Left forelimb (tissue), 1 donor: ENCODE measurements around the gene RET.

ENCODE experiments used
- DNase-seq: peaks from one replicate; pipeline ENCODE4 v3.0.0-alpha.2; 2018; ENCODE audit warnings: low spot score

The RET gene

DNA sequence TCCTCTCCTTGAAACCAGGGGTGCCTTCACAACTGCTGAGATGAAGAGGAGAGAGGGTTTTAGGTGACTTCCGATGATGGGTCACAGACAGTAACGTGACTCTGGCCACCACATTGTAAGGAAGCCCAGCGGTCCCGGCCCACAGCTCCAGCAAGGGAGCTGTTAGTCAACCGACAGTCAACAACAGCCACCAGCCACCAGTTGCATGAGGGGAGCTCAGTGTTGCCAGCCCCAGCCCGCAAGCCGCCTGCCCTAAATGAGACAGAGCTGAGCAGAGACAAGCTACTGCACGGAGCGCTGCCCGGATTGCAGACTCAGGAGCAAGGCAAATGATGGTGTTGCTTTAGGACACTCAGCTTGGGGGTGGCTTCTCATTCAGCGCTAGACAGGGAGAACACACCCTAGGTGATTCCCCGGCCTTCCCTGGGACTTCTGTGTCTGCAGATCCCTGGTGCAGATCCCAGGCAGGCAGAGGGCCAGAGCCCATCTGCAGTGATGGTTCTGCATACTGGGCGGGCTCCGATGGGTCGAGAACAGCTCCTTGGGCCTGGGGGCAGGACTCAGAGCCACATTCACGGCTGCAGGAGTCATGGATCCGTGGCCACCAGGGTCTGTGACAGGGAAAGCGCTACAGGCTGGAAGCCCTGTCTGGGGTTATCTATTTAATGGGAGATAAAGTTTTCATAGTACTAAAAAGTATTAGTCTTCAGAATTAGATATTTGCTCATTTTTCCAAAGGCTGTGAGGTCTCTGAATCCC lies 14.3 kb upstream of the RET start:
- no peak for DNase-seq

DNA sequence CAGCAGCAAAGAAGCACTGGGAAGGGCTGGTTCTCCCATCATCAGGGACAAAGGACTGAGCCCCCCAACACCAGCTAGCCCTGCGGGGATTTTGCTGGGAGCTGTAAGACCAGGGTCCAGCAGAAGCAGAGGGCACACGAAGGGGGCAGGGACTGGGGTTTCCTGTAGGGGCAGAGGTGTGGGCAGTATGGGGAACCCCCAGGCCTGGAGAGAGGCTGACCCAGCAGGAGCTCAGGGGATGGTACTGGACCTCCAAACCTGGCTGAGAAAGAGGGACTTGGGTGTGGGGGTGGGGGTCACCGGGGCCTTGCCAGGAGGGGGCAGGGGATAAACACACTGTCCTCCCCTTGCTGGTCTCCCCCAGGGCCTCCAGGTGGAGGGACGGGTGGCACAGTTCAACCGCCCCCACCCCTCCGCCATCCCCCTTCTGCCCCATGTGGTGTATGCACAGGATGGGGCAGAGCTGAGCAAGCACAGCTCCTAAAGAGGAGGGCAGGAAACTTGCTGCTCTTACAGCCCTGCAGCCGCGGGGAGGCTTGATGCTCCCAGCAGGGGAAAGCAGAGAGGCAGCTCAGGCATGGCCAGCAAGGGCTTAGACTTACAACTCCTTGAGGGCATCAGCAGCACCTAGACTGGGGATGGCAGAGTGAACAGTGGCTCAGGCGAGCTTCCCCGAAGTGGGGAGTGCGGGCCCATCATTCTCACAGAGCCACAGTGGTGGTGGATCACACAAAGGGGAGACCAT lies 12.4 kb upstream of the RET start:
- no peak for DNase-seq

DNA sequence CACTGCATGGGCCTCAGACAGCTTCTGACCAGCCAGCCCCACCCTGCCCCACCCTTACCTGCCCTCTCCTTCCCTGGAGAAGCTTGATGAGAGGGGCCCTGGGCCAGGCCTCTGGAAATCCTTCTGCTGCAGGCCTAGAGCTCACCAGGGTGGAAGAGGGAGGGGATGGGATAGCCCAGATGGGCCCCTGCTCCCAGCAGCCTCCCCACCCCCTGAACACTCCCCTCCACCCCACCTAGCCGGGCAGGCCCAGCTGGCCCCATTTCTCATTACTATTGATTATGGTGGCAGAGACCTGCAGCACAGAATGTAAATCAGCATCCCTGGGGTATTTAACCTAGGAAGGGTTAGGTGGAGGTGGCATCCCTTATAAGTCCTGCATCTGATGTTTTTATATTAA lies 11.6 kb upstream of the RET start:
- no peak for DNase-seq

DNA sequence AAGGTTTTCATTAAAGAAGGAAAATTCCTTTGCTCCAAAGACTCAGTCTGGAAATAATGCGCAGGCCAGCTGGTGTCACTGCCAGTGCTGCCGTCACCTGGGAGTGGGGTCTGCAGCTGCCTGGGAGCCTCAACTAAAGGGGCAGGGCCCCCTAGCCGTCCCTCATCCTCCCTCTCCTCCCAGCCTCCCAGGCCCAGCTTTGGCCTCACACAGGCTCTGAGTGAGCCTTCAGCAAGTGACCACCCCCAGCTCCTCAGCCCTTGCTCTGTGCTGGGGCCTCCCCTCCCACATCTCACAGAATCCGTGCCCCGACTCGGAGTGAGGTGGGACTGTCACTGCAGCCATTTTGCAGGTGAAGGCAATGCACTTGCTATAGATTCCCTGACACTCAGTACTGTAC lies 11.1 kb upstream of the RET start:
- DNase-seq = no peak

DNA sequence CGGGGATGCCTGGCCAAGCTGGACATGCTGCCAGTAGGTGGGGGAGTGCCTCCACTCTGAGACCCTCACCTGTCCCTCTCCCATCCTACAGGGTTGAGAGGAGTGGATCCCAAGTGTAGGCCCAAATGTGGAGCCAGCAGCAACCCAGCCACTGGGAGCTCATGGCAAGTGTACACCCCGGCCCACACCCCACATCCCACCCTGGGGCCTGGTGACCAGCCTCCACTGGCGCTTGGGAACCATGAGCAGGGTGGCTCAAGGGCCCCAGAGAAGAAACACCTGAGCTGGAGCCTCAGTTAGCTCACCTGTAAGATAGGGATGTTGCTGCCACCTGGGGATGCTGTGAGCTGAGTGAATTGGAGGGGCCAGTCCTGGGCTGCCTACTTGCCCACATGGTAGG lies 10.4 kb upstream of the RET start:
- no peak for DNase-seq

DNA sequence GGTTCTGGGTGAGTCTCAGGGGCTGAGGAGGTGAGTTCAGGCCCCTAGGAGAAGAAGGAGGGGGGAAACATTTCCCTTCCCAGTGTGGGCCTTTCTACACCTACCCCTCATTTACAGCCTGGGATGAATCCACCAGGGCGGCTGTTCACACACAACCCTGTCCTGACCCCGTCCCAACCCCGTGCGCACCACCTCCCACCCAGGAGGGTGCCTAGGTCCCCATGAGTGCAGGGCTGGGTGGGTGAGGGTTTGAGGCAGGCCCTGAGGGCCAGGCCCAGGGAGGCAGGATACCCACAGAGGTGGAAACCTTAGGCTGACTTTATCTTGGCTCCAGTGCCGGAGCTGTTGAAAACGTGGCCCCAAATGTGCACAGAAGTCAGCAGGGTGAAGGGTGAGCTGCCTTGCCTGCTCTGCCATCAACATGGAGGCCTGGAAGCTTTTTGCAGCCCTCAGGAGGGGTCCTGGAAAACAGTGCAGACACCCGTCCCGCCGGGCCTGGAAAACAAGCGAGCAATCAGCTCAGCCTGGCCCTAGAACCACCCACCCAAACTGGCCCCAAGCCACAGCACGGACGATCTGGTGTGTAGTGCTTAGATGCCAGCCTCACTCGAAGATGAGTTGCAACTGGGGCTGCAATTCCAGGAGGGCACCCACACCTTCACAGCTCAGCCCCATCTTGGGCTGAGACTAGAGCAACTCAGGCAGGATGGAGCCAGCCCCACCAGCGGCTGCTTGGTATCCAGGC lies 9.3 kb upstream of the RET start:
- no peak for DNase-seq

DNA sequence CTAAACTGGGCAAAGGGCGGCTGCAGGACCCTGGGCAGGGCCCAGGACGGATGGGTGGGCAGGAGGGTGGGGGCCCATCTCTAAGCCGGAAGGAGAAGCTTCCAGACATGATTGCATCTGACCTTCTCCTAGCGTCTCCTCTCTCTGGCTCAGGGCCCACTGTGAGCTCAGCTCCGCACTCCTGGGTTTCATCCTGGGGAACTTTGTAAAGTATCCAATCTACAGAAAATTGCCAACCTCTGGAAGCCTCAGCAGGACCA lies 8.8 kb upstream of the RET start:
- no peak for DNase-seq

DNA sequence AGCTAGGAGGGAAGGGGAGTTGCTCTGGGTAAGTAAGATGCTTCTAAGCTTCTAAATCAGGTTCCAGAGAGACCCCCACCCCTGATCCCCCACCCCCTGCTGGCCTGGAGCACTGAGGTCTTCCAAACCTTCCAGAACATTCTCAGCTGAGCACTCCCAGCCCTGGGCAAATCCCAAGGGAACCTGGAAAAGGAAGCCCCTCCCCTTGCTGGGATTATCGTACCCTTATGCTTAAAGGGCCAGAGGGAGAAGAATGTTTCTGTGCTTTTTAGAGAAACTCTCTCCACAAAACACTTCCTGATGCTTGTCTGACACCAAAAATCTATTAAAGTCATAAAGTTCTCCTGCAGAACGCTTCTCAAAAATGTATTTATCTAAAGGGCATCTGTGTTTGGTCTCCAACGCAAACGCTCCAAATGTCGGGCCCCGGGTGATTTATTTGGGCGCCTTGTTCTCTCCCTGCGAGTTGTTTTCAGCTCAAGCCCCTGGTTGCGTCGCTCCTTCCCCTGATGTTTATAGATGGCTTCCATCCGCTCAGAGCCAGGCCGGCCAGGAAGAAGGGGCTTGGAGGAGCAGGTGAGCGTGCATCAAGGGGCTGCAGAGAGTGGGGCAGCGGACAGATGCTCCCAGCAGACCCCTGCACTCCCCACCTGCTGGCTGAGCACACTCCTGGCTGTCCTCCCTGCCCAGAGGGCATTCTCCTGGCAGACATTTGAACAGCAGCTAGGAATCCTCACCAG lies 8.2 kb upstream of the RET start:
- DNase-seq = no peak

DNA sequence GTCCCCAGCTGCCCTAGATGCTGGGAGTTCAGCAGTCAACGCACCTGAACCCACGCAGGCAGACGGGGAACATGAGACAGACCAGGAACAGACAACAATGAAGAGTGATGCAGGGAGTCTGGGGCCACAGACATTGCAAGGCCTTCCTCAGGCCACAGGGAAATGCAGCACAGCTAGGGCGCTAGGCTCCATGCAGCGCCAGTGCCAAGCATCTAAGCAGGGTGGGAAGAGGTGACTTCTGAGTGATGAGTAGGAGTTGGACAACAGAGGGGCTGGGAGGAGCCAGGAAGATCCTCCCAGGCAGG lies 7.7 kb upstream of the RET start:
- DNase-seq = no peak

DNA sequence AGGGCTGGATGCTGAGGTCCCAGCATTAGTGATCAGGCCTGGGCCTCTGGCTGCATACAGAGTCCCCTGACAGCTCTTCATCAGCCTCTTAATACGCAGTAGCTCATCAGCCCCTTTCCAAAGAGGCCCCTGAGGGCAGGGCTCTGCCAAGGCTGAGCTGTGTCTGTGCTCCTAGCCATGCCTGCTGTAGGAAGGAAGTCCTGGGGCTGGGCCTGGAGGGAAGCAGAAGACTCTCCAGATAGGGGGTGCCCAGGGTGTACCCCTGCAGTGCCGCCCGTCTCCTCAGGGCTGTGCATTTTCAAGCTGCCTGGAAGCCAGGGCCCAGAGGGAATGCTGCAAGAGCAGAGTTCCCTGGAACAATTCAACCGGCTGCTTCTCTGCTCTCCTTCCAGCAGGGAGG lies 7.3 kb upstream of the RET start:
- DNase-seq = no peak

DNA sequence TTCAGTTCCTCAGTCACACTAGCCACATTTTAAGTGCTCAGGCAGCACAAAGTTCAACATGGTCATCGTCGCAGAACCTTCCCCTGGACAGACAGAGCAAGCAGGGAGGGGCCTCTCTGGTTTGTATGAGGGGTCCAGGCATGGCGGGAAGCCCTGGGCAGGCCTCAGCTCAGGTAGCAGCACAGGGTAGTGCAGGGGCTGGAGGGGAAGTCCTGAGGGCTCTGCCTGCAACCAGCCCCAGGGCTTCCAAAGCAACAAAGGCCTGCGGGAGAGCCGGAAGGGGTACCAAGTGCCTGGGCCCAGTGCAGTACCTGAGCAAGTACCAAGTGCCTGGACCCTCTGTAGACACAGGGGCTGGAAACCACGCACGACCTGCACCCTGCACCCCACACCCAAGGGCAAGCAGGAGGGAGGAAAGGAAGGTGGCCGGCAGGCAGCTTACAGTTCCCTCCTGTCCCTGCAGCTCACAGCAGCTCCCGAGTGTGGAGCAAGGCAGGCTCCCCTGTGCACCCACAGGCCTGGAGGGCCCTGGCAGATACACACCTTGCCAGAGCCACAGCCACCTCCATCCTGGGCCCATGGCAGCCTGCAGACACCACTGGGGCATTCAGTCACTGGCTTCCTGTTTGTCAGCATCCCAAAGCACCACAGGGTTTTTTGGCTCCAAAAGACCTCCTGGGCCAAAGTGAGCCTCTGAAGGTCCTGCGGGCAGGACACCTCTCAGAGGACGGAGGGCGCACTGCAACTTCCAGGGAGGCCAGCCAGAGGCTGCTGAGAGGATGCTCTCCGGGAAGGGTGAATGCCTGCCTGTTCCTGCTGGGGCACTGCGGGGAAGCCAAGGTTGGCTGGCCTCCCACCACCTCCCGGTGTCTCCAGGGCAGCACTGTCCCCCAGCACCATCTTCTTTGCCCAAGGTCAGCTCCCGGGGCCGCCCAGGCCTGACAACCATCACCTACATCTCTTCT lies 6.5 kb upstream of the RET start:
- DNase-seq = no peak

DNA sequence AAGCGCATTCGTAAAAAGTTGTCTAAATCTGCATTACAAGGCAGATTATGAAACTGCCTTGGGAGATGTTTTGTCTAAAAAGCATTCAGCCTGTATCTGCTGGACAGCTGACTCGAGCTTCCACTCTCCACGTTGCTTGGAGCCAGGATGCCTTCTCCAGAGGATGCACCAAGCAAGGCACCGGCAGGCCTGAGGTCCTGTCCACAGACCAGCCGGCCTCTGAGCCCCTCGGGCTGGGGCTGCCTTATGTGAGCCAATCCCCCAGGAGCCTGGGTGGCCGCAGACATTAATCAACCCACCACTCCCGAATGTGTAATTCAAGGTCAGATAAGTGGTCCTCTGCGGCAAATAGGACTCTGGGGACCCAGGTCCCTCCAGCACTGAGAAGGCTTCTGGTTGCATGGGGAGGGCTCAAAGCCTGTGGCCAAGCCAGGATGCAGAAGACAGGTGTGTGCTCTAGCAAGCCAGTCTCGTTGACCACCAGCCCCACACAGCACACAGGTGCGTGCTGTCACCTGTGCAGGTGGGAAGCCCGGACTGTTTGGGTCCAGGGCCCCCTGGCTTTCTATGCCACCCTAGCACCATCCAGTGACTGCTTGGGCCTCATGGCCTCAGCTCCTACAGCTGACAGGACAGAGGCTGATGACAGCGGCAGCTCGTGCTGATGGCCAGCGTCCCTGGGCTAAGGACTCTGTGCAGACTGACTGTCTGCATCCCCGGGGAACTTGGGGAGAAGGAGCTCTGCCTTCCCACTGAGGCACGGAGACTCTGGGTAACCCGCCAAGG lies 4.8 kb upstream of the RET start:
- no peak for DNase-seq

DNA sequence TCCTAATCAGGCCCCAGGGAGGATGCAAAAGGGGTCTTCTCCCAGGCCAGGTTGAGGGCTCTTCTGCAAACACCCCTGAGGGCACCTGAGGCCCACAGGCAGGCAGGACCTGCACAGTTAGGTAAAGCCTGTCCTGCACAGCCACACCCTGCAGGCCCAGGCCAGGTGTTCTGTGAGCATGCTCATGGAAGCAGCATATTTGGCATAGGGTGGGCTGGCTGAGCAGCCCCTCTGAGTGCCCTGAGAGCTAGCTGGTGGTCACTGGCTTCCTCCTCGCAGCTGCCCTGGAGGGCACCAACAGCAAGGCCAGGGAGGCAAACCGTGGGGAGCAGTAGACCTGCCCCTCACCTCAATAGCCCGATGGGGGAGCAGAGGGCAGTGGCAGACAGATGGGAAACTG lies 3.7 kb upstream of the RET start:
- no peak for DNase-seq

DNA sequence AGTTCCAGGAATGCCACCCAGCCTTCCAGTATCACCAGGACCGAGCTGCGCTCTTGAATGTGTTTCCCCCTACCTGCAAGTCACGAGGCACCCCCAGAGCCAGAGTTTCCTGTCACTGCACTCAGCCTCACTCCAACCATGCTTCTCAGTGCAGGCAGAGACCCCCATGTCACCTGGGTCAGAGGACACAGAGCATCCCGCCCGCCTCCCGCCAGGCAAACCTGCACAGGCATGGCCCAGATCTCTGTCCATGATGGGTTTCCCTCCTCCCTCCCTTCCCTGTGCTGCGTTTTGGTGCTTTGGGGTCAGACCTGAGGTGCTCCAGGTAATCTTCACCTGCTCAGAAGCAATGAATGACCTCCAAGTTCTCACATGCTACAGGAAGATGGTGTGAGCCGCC lies 3.1 kb upstream of the RET start:
- DNase-seq = no peak

DNA sequence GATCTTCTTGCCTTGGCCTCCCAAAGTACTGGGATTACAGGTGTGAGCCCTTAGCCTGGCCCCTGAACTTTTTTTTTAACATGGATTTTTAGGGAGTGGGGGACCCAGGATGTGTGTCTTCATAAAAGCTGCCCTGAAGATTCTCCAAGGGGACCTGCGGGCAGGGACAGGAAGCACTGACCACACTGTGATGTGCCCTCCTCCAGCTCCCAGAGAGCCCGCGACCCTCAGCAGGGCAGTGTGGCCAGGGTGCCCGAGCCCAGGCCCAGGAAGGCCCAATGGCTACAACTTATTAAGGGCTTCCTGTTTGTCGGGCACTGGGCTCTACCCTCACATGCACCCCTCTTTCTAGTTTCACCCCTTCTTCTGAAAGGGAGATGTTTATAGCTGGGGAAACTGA lies 2.5 kb upstream of the RET start:
- no peak for DNase-seq

DNA sequence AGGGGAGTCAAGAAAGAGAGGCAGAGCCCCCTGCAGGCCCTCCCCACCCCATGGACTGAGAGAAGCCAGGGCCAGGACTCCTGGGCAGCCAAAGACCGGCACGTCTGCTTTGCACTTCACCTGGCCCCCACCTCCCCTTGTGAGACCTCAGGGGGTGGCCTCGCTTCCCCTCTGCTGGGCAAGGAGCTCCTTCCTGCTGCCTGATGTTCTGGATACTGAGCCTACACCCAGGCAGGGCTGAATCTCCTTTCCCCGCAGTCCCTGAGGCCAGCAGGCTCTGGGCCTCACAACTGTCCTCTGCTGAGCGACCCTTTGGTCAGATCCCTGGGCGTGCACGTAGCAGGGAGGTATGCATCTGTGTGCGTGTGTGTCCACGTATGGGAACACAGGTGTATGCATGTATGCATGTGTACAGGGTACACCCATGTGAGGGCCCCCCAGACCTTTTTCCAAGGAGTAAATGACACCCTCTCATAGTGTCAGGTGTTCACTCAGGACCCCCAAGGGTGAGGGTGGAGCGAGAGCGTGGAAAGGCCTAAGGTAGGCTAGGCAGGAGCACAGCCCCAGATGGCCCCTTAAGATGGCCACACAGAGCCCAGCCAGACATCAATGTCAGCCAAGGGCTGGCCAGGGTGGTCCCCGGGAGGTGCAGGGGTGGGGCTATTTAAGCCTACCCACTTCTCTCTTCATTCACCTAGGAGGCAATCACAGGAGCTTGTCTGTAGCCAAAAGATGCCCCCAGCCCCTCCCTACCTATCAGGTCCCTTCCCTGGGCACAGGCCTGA lies 1.9 kb upstream of the RET start:
- DNase-seq = no peak

DNA sequence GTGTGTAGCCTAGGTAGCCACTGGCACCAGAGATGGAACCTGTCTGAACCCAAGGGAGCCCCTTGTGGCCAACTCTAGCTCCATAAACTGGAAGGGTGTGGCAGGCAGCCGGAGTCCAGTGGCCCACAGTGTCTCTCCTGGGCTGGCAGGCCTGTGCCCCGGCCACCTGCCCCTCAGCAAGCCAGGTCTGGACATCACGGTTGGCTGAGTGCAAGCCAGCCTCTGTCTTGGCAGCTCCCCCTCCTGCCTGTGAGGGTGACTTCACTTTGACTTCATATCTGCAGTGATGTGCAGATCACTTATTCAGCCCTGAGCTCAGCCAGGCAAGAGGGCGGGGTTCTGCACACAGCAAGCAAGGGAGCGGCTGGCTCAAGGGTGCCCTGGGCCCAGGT lies 1.3 kb upstream of the RET start:
- DNase-seq = no peak

DNA sequence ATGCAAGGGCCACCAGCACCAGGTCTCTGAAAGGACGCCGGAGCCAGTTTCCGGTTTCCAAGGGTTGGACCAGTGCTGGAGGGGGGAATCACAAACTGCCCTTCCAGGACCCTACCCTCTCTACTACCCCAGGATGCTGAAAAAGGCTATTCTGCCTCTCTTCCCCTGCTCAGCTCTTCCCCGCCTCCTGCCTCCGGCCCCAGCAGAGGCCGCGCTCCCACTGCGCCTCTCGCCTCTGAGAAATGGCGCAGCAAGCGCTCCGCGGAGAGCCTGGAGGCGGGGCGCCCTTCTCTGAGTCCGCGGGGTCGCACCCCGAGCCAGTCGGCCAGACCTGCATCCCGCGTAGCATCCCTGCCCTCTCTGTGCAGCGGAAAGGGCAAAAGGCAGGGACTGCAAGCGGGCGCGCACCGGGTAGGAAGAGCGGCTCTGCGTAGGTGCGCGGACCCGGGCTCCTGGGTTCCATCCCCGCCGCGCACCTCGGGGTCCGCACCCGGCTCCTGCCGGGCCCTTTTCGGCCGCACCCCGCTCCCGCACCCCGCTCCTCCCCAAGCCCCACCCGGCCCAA lies 476 bp upstream of the RET start:
- no peak for DNase-seq

DNA sequence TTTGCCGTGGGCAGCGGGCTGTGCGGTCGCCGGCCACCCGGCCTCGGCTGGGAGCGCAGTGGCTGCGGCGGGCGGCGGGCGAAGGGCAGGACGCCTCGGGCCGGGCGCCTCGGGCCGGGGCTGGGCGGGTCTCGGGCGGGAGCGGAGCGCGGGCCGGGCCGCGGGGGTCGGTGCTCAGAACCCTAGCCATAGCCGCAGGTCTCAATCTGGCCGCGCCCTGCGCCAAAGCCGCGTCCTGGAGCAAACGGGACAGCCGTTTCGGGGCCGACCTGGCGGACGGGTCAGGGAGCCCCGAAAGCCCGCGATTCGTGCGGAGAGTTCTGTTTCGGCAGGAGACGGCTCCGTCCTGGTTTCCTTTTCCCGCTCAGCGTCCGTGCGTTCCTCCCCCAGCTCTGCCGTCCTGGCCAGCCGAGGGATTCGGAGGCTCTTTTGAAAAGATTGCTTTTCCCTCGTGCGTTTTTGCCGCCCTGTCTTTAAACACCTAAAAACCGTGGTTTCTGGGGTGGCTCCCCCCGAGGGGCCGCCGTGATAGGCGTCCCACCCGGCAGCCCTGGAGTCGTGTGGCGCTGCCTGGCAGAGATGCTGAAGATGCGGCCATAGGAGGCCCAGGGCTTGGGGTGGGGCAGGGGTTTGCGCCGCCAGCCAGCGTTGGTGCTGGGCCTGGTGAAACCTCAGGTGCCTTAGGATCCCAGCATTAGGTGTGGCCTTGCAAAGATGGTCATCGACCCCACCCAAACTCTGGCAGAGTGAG lies 727 bp downstream of the RET start:
- no peak for DNase-seq
